HG02884 (cell line): Measurements from ENCODE around the gene UGT2A1.
A peak's percentile ranks its signal among the peaks of the same experiment; 100 is the strongest.
"Not testable (repeated sequence)": the region's sequence is repeated elsewhere in the genome, so short reads cannot be mapped to it uniquely, and the experiment has no call there.

Experiments
- ATAC-seq: cut with Tn5 transposase; IDR thresholded peaks from one replicate; pipeline ENCODE4 v1.9.1; 2021; ENCODE audit warnings: mild to moderate bottlenecking, moderate library complexity; ENCODE audit not compliant: unreplicated experiment

Gene UGT2A1

GRCh38 chr4:69653147-69653546 is at the start of gene UGT2A1:
Gene UGT2A1, minus strand, starts transcription at chr4:69653247. Its CDS starts 5,603 bp downstream, at chr4:69647644.
- ATAC-seq, result no peak

DNA sequence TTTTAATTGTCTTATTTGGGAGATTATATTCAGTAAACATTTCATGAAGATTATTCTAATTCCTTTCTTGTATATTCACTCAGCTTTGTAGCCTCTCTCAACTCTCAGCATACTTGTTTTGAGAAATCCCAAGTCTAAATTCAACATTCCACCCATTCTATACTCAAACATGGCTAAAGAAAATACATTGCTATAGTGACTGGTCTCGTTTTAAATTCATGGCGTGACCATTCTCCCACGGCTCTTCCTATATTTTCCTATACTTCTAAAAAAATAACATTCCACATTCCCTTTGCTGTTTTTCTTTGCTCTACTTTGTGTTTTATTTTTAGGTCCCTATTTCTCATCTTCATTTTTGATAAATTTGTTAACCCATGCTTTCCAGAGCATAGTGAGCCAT is 49.2 kb upstream of the UGT2A1 start:
- ATAC-seq, result no peak

GRCh38 chr4:69701696-69702095 is 48.6 kb upstream of the UGT2A1 start:
- no peak for ATAC-seq

DNA sequence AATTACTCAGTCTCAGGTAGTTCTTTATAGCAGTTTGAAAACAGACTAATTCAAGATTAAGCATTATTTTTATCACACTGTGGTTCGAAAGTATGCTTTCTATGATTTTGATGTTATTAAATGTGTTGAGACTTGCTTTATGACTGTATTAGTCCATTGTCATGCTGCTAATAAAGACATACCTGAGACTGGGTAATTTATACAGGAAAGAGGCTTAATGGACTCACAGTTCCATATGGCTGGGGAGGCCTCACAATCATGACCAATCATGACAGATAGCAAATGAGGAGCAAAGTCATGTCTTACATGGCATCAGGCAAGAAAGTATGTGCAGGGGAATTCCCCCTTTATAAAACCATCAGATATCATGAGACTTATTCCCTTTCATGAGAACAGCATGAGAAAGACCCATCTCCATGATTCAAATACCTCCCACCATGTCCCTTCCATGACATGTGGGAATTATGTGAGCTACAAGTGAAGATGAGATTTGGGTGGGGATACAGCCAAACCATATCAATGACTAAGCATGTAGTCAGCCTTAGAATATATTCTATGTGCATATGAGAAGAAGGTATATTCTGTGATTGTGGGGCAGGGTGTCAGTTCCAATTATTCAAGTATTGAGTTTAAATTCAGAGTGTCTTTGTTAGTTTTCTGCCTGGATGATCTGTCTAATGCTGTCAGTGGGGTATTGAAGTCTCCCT is 44.6 kb upstream of the UGT2A1 start:
- ATAC-seq, result no peak

DNA sequence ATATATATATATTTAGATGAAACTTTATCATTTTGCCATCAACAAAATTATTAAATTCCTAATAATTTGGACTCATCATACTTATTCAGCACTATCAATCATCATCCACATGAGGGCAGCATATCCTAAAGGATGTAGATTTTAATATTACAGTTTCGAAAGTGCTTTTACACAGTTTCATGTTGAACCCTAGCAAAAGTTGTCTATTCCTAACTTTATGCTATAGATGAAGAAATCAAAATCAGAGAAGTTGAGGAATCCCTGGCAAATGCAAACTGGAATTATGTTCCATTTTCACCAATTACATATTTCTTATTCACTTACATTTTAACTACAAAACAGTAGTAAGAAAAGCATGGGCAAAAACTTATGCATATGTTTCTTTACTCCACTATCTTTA is 36.6 kb upstream of the UGT2A1 start:
- ATAC-seq, result peak; percentile 75

DNA sequence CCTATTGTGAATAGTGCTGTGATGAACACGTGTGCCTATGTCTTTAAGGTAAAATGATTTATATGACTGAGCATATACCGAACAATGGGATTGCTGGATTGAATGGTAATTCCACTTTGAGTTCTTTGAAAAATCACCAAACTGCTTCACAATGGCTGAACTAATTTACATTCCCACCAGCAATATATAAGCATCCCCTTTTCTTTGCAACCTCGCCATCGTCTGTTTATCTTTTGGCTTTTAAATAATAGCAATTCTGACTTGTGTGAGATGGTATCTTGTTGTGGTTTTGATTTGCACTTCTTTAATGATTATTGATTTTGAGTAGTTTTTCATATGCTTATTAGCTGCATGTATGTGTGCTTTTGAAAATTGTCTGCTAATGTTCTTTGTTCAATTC is 31.8 kb upstream of the UGT2A1 start:
- ATAC-seq, result no peak

DNA sequence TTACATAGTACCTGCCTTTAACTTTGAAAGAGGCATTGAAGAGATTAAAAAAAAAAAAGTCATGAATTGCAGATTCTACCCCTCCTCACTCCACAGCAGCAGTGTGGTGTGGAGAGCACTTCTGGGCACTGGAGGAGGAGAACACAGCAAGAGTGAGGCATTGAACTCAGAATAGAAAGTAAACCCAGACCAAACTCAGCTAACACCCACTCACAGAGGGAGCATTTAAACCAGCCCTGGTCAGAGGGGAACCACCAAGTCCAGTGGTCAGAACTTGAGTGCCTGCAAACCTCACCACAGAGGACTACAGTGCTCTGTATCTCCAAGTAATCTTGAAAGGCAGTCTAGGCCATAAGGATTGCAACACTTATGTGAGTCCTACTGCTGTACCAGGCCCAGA is 15.6 kb upstream of the UGT2A1 start:
- peak; percentile 52 for ATAC-seq

DNA sequence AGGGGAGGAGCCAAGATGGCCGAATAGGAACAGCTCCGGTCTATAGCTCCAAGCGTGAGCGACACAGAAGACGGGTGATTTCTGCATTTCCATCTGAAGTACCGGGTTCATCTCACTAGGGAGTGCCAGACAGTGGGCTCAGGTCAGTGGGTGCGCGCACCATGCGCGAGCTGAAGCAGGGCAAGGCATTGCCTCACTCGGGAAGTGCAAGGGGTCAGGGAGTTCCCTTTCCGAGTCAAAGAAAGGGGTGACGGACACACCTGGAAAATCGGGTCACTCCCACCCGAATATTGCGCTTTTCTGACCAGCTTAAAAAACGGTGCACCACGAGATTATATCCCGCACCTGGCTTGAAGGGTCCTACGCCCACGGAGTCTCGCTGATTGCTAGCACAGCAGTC is 11.0 kb upstream of the UGT2A1 start:
- not testable (repeated sequence) for ATAC-seq

DNA sequence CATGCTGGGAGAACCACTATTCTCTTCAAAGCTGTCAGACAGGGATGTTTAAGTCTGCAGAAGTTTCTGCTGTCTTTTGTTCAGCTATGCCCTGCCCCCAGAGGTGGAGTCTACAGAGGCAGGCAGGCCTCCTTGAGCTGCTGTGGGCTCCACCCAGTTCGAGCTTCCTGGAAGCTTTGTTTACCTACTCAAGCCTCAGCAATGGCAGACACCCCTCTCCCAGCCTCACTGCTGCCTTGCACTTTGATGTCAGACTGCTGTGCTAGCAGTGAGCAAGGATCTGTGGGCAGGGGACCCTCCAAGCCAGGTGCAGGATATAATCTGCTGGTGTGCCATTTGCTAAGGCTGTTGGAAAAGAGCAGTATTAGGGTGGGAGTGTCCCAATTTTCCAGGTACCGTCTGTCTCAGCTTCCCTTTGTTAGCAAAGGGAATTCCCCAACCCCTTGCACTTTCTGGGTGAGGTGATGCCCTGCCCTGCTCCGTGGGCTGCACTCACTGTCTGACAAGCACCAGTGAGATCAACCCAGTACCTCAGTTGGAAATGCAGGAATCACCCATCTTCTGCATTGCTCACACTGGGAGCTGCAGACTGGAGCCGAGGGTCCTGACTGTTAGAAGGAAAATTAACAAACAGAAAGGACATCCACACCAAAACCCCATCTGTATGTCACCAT is 8.2 kb upstream of the UGT2A1 start:
- ATAC-seq, result not testable (repeated sequence)

- no peak for ATAC-seq
These were observed 5.1 kb upstream of the UGT2A1 start for GRCh38 chr4:69658133-69658532.

DNA sequence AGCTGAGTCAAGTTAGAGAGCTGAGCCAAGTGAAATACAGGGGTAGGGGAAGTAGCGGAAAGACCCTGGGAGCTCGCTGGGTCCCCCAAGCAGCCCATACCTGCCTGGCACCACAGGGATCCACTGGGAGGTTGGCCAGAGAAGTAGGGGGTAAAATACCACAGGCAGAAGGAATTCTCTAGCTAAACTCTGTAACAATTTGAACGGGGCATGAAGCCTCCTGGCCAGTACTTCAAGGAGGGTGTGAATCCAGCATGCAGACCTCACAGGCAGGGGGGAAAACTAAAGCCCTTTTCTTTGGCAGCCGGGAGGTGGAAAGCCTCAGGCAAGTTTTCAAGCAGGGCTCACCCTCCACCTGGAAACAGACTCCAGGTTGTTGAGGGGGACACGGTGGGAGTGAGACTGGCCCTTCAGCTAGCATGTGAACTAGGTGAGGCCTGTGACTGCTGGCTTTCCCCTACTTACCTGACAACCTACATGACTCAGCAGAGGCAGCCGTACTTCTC is 3.7 kb upstream of the UGT2A1 start:
- no peak for ATAC-seq

- no peak for ATAC-seq
These were observed 2.2 kb downstream of the UGT2A1 start for GRCh38 chr4:69650872-69651271.

DNA sequence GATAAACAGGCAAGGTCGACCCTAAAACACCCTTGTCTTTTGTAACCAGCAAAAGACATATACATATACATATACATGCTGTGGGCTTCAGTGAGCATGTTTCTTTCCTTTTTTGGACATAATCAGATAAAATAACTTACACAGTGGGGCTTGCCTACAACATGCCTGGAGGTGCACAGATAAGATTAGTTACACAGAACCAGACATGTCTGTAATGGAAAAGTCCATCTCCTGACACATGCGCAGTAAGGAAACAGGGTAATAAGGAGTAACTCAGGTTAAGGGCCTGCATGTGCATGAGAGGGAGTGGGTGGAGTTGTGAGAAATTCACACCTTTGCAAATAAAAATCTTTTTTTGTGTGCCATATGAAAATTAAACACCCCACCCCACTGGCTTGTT is 3.4 kb downstream of the UGT2A1 start:
- no peak for ATAC-seq

DNA sequence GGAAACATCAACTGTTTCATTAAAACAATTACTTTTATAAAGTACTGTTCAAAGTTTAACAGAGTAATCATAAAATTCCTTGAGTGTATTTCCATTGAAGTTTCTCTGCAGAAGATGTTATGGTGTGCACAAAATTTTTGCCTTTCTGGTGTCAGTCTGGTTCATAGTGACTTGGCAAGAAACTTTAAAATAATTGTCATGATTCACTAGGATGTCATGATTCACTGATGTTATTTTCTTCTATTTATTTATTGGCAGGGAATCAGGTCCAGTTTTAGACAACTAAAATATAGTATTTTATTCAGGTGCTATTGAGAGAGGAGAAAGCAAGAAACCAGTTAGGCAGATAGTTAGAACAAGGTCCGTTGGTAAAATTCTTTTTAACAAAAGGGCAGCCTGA is 3.8 kb downstream of the UGT2A1 start:
- no peak for ATAC-seq

DNA sequence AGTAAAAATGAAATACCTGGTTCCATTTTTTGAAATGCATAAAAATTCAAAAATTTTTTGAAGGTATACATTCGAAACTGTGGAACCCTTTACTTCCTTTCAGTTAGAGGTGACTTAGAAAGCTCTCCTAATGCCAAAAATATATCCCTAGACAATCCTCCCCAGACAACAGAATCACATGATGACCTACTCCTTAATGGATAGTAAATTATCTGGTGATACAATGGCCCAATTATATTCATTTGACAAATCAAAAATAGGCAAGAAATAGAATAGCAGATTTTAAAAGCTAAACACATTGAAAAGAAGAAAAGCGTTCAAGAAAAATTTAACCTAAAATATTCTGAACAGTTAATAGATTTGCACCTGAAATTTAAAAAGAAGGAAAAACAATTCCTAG is 10.1 kb downstream of the UGT2A1 start:
- no peak for ATAC-seq

DNA sequence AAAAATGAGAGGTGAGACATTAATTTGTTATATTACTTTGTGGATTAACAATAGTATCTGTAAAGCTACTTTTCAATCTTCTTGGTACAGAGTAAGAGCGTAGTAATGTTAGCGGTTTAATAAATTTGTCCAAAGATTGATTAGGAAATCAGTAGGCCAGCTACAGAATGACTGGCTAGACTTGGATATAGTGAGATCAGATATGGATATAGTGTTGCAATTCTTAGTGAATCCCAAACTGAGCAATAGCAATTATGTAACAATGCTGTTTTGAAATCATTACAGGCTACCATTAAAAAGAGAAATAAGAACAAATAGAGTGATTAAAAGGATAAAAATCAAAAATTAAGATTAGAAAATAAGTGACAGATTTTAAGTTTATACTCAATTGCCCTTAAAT is 12.8 kb downstream of the UGT2A1 start:
- no peak for ATAC-seq

GRCh38 chr4:69639542-69639941 is 13.5 kb downstream of the UGT2A1 start, which contains the start of gene UGT2A2:
Gene UGT2A2, minus strand, starts transcription at chr4:69639642. Its CDS starts 2 bp downstream, at chr4:69639640.
- no peak for ATAC-seq

DNA sequence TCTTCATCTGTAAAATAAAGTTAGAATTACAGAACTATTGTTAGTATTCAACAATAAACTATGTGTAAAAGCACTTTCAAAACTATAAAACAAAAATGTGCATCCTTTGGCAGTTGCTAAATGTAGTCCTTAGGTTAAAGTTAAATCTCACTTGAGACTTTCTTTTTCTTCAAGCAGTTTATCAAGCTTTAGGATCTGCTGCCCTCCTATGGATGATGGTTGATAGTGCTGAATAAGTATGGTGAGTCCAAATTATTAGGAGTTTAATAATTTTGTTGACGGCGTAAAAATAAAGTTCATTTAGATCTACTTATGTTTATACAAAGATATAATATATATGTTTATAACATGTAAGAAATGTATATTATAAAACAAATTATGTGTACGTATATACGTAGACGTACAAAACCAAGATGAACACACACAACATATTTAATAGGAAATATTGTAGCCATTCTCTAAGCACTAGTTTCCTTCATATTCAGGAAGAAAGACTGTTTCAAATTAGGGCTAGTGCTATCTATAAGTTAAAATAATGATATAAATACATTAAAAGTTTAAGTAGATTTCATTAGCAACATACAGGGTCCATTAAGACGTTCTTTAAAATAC is 35.9 kb downstream of the UGT2A1 start:
- no peak for ATAC-seq

- ATAC-seq, result no peak
These were observed 42.6 kb downstream of the UGT2A1 start for GRCh38 chr4:69610484-69610883.

GRCh38 chr4:69601065-69601464 is 52.0 kb downstream of the UGT2A1 start:
- ATAC-seq, result no peak

DNA sequence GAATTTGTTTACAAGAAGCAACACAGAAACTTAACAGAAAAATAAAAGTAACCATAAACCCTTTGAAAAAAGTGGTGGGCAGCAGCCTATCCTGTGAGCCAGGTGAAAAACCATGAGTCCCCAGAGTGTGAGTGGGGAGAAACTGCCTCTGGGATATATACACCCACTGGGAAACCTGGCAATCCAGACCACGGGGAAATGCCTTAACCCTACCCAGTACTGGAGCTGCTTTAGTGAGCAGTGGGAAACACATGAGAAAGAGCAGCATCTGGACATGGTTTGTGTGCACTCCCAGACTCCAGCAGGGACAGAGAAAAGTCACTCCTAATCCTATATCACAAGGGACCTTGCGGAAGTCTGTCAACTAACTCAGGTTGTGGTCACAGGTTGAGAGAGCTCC is 53.0 kb downstream of the UGT2A1 start:
- no peak for ATAC-seq

DNA sequence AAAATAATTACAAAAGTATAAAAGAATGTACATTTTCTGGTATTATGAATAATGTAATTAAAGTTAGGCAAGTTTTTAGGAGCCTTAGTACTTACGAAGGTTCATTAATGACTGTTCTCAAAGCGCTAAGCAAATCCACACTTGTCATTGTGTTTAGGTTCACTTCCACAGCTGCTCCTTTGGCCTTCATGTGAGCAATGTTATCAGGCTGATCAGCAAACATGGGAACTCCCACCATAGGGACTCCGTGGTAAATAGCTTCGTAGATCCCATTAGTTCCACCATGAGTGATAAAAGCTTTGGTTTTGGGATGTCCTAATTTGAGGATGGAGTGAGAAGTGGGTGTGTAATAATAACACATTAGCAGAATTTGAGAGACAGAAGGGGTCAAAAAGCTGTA is 58.7 kb downstream of the UGT2A1 start:
- ATAC-seq, result no peak
